ENCODE results near the gene DCST1. TPM values are rescaled to one million over a fixed set of nuclear protein-coding genes. Genes with fewer than 3 reads are reported as not detected.
A peak's percentile ranks its signal among the peaks of the same experiment; 100 is the strongest.

The DCST1 gene
- total RNA-seq, 8 experiments from 2014 or later: 0.16 to 1.00 TPM; not detected in 6

DNA sequence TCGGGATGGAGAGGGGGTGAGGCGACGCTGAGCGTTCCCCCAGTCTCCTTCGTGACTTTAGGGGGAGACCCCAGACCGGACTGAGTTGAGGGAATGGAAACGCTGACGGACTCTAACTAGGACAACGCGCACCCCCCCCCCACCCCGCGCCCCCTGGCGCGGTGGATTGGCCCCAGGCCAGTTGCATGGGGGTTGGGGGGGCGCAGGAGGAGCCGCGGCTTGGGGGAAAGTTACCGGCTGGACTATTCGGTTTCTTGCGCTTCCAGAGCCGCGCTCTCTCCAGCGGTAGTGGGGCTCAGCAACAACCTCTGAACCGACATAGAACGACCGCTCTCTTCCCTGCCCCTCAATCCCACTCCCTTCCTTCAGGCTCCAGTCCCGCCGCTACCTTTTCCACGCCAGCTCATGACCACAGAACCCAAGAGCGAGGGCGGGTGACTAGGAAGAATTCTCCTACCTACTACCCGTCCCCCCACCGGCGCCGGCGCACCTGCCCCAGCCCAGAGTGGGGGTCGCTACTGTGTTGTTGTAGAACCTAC is 30.3 kb upstream of the DCST1 start:
- no peak for ATAC-seq (replicated peaks in 6 of 8)
- H3K4me3 ChIP-seq: peak overlapping the region; percentile 44 to 70 (median 54)
- in situ Hi-C loops (cut with MboI; ENCODE audit: low pct_unique_long_range_greater_than_20kb in 2 of 9, low sequenced_read_pairs in 9 of 9, unreplicated experiment in 9 of 9): no loop called here
- peak overlapping the region; percentile 91 to 93 for H3K27ac ChIP-seq
- peaks cover 19 to 26% of the 10 kb centered on the region in 2 donors for H3K4me1 ChIP-seq (replicated peaks in 1 of 2)
- 0 to 3% (median 0%) methylated on average over 1 to 9 of the region's 37 CpGs; no CpG with 5 or more reads in 7 of the 10 experiments for WGBS, 10 experiments

GRCh38 chr1:155003766-155004351 is 29.8 kb upstream of the DCST1 start:
- ATAC-seq (replicated peaks in 6 of 8): peak in 7 of 8 experiments; percentile 0 to 21 (median 6)
- H3K4me1 ChIP-seq (replicated peaks in 1 of 2): peaks cover 20 to 29% of the 10 kb centered on the region in 2 donors
- H3K27ac ChIP-seq: peak overlapping the region; percentile 91 to 93
- in situ Hi-C loops (cut with MboI; ENCODE audit: low pct_unique_long_range_greater_than_20kb in 2 of 9, low sequenced_read_pairs in 9 of 9, unreplicated experiment in 9 of 9): no loop called here
- H3K4me3 ChIP-seq: peak overlapping the region; percentile 44 to 70 (median 54)
- WGBS, 10 experiments: 0 to 2% methylated on average over 5 to 8 of the region's 34 CpGs; no CpG with 5 or more reads in 8 of the 10 experiments

- Histone ChIP-seq H3K4me3 (peak overlapping the region; percentile 44 to 70 (median 54)), H3K27ac (peak overlapping the region; percentile 91 to 93), H3K4me1 (replicated peaks in 1 of 2) (peaks cover 19 to 30% of the 10 kb centered on the region in 2 donors)
- in situ Hi-C loops (cut with MboI; ENCODE audit: low pct_unique_long_range_greater_than_20kb in 2 of 9, low sequenced_read_pairs in 9 of 9, unreplicated experiment in 9 of 9): no loop called here
- ATAC-seq (replicated peaks in 6 of 8): peak in 3 of 8 experiments; percentile 1 to 28 (median 20)
- WGBS, 10 experiments: 0 to 100% (median 47%) methylated on average over 1 to 4 of the region's 5 CpGs; no CpG with 5 or more reads in 5 of the 10 experiments
These were observed 29.1 kb upstream of the DCST1 start for GRCh38 chr1:155004352-155005075.

GRCh38 chr1:155005076-155006011 is 28.3 kb upstream of the DCST1 start:
- Histone ChIP-seq H3K4me3 (peak overlapping the region in 3 of 5 donors; percentile 49 to 70 (median 54)), H3K4me1 (replicated peaks in 1 of 2) (peaks cover 19 to 22% of the 10 kb centered on the region in 2 donors), H3K27ac (peak overlapping the region; percentile 91 to 93)
- in situ Hi-C loops (cut with MboI; ENCODE audit: low pct_unique_long_range_greater_than_20kb in 2 of 9, low sequenced_read_pairs in 9 of 9, unreplicated experiment in 9 of 9): no loop called here
- no peak for ATAC-seq (replicated peaks in 6 of 8)
- WGBS, 10 experiments: 79 to 100% (median 98%) methylated on average over 1 to 8 of the region's 17 CpGs; no CpG with 5 or more reads in 6 of the 10 experiments

DNA sequence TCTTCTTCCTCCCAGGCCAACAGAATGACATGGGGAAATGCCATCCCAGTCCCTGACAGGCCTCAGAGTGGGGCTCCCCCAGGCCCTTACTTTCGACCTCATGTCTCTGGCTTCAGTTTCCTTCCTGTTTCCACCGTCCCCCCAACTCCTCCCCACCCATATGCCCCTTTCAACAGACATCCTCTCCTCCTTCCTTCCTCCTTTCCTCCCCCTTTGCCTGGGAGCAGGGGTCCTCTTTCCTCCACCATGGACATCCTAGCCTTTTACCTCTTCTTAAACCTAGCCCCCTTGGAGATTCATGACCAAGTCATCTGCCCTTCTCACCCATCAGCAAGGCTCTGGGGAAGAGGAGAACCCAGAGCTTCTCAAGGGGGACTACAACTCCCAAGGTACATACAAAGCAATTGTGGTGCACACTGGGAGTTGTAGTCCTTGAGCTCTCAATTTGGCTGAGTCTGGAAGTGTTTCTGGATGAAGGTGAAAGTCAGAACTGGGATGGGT is 27.0 kb upstream of the DCST1 start:
- Histone ChIP-seq H3K4me3 (no peak overlapping the region), H3K4me1 (replicated peaks in 1 of 2) (peaks cover 28 to 33% of the 10 kb centered on the region in 2 donors), H3K27ac (no peak overlapping the region)
- ATAC-seq (replicated peaks in 6 of 8): no peak
- in situ Hi-C loops (cut with MboI; ENCODE audit: low pct_unique_long_range_greater_than_20kb in 2 of 9, low sequenced_read_pairs in 9 of 9, unreplicated experiment in 9 of 9): no loop called here
- WGBS, 10 experiments: 60 to 86% (median 83%) methylated on average over 1 of the region's 2 CpGs; no CpG with 5 or more reads in 7 of the 10 experiments

DNA sequence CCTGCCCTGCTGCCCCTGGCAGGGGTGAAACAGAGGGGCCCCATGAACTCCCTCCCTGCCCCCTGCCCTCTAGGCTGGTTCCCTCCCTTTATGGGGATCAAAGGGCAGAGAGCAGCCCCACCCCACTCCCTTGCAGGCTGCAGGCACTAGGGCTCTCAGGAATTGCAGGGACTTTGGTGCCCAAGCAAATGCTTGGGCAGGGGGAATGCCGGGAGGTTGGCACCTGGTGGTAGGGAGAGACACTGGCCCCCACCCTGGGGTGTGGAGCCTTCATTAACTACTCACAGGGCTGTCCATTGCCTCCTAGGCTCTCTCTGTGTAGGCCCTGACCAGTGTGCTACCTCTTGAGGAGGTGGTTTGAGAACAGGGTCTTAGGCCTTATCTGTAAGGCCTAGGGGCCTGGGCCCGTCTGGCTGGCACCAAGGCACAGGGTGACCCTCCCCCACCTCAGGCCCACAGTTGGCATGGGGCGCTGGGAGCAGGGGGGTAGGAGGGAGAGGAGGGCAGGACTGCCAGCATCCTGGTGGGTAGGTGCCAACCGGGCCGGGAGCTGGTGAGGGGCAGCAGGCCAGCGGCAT is 26.3 kb upstream of the DCST1 start:
- no peak overlapping the region for H3K4me3 ChIP-seq
- 57 to 100% methylated on average over 1 of the region's 6 CpGs; no CpG with 5 or more reads in 8 of the 10 experiments for WGBS, 10 experiments
- H3K27ac ChIP-seq: no peak overlapping the region
- in situ Hi-C loops (cut with MboI; ENCODE audit: low pct_unique_long_range_greater_than_20kb in 2 of 9, low sequenced_read_pairs in 9 of 9, unreplicated experiment in 9 of 9): no loop called here
- H3K4me1 ChIP-seq (replicated peaks in 1 of 2): peaks cover 33 to 39% of the 10 kb centered on the region in 2 donors
- ATAC-seq (replicated peaks in 6 of 8): no peak

- 60% methylated on average over 1 of the region's 16 CpGs; no CpG with 5 or more reads in 9 of the 10 experiments for WGBS, 10 experiments
- Histone ChIP-seq H3K4me3 (no peak overlapping the region), H3K4me1 (replicated peaks in 1 of 2) (peaks cover 37 to 42% of the 10 kb centered on the region in 2 donors), H3K27ac (no peak overlapping the region)
- ATAC-seq (replicated peaks in 6 of 8): no peak
- in situ Hi-C loops (cut with MboI; ENCODE audit: low pct_unique_long_range_greater_than_20kb in 2 of 9, low sequenced_read_pairs in 9 of 9, unreplicated experiment in 9 of 9): no loop called here
These were observed 25.3 kb upstream of the DCST1 start for GRCh38 chr1:155008015-155008941.

DNA sequence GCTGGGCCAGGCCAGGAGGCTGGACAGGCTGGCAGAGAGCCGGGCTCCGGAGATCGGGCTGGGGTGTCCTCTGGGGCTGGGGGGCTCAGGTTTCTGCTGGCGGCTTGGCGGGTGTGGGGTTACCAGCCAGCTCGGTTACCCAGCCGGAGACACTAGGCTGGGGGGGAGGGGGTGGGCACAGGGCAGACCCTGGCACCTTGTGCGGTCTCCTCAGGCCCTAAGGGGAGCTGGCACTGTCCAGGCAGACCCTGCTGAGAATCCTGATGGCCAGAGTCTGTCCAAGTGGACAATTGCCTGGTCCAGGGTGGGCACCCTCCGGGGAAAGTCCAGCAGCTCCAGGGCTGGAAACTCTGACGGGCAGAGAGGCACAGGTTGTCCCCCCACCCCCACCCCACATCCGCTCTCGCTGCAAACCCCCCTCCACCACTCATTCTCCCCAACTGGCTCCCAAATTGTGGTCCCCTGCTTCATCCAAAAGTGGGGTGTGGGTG is 24.4 kb upstream of the DCST1 start:
- Histone ChIP-seq H3K4me3 (no peak overlapping the region), H3K27ac (no peak overlapping the region), H3K4me1 (replicated peaks in 1 of 2) (peaks cover 35 to 38% of the 10 kb centered on the region in 2 donors)
- in situ Hi-C loops (cut with MboI; ENCODE audit: low pct_unique_long_range_greater_than_20kb in 2 of 9, low sequenced_read_pairs in 9 of 9, unreplicated experiment in 9 of 9): no loop called here
- 85 to 100% methylated on average over 2 of the region's 12 CpGs; no CpG with 5 or more reads in 8 of the 10 experiments for WGBS, 10 experiments
- no peak for ATAC-seq (replicated peaks in 6 of 8)

DNA sequence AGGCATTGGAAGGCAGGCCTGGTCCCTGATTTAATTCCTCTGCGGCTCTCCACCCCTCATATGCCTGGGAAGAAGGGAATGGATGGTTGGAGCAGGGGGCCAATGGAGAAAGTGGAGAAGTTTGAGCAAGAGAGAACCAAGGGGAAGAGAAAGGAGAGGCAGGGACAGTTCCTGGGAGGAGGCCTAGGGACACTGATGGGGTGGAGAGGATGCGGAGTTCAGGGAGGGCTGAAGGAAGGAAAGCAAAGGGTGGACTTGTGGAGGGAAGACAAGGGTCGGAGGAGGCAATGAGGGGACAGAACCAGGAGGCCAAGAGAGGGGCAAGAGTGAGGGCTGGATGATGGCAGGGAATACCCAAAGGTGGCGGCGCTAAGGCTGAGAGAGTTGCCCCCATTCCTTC is 23.9 kb upstream of the DCST1 start:
- Histone ChIP-seq H3K4me1 (replicated peaks in 1 of 2) (peaks cover 30 to 34% of the 10 kb centered on the region in 2 donors), H3K4me3 (no peak overlapping the region), H3K27ac (no peak overlapping the region)
- in situ Hi-C loops (cut with MboI; ENCODE audit: low pct_unique_long_range_greater_than_20kb in 2 of 9, low sequenced_read_pairs in 9 of 9, unreplicated experiment in 9 of 9): no loop called here
- ATAC-seq (replicated peaks in 6 of 8): no peak
- WGBS, 10 experiments: 80 to 100% (median 90%) methylated on average over 1 to 5 of the region's 5 CpGs; no CpG with 5 or more reads in 1 of the 10 experiments

DNA sequence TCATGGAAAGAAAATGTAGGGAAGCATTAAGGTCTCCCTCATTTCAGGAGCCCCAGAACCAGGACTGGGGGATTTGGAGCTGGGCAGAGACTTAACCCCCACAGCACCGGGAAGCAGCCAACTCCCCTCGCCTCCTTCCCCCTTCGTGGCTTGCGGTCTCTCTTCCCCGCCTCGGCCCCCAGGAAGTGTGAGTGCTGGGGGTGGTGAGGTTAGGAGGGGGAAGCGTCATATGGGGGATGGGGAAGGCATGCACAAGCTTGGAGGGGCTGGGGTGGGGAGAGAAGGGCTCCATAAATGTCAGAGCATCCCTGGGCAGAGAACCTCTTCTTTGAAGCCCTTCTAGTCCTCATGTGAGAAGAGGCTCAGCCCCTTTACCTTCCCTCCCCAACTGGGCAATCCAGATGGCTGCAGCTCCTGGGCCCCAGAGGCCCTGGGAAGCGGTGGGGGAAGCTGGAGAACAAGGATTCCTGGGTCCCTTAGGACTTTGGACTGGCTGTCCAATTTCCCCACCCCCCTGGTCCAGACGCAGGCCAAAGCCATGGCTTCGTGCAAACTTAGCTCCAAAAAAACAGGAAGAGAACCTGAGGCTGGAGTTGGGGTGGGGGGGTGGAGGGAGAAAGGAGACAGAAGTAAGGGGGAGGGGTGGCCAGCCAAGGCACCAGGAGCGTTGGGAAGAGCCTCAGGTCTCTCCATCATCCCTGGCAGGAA is 23.3 kb upstream of the DCST1 start:
- no peak for ATAC-seq (replicated peaks in 6 of 8)
- WGBS, 10 experiments: 80 to 100% (median 83%) methylated on average over 1 of the region's 11 CpGs; no CpG with 5 or more reads in 7 of the 10 experiments
- Histone ChIP-seq H3K27ac (peak overlapping the region in 1 of 2 donors; percentile 68), H3K4me1 (replicated peaks in 1 of 2) (peaks cover 27% of the 10 kb centered on the region in 2 donors), H3K4me3 (no peak overlapping the region)
- in situ Hi-C loops (cut with MboI; ENCODE audit: low pct_unique_long_range_greater_than_20kb in 2 of 9, low sequenced_read_pairs in 9 of 9, unreplicated experiment in 9 of 9): no loop called here

- H3K27ac ChIP-seq: peak overlapping the region in 1 of 2 donors; percentile 68
- in situ Hi-C loops (cut with MboI; ENCODE audit: low pct_unique_long_range_greater_than_20kb in 2 of 9, low sequenced_read_pairs in 9 of 9, unreplicated experiment in 9 of 9): no loop called here
- 60 to 100% (median 93%) methylated on average over 1 to 3 of the region's 5 CpGs; no CpG with 5 or more reads in 6 of the 10 experiments for WGBS, 10 experiments
These were observed 22.6 kb upstream of the DCST1 start for GRCh38 chr1:155011004-155011416.

More at GRCh38 chr1:155011004-155011416, 22.6 kb upstream of the DCST1 start:
- ATAC-seq (replicated peaks in 6 of 8): no peak
- no peak overlapping the region for H3K4me3 ChIP-seq
- H3K4me1 ChIP-seq (replicated peaks in 1 of 2): peaks cover 26 to 27% of the 10 kb centered on the region in 2 donors

Measured in motor neuron (in vitro differentiated cells).